Measurements from ENCODE around the gene RPS14.
A peak's percentile ranks its signal among the peaks of the same experiment; 100 is the strongest.
"Not testable (repeated sequence)": the region's sequence is repeated elsewhere in the genome, so short reads cannot be mapped to it uniquely, and the experiment has no call there.

RPS14 gene

DNA sequence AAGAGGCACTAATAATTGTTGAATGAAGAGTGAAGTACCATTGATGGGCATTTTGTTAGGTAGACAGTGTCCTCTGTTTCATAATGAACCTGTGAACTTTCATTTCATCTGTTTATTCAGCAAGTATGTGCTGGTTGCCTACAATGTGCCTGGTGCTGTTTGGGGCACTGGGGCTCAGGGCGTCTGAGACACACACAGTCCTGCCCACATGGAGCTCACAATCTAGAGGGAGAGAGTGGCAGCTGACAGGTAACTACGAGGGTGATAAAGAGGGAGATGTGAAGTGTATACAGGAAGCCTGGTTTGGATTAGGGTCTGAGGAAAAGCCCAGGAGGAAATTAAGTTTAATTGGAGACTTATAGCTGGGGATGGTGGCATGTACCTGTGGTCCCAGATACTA is 29.9 kb upstream of the RPS14 start:
- DNase-seq (ENCODE audit: low read depth), result no peak

GRCh38 chr5:150476568-150476967 is 27.0 kb upstream of the RPS14 start:
- DNase-seq (ENCODE audit: low read depth), result not testable (repeated sequence)

- DNase-seq (ENCODE audit: low read depth), result peak; percentile 83
Measured at GRCh38 chr5:150473673-150474358, 24.3 kb upstream of the RPS14 start.

GRCh38 chr5:150469718-150470469 is 20.4 kb upstream of the RPS14 start:
- DNase-seq (ENCODE audit: low read depth), result peak; percentile 96

DNA sequence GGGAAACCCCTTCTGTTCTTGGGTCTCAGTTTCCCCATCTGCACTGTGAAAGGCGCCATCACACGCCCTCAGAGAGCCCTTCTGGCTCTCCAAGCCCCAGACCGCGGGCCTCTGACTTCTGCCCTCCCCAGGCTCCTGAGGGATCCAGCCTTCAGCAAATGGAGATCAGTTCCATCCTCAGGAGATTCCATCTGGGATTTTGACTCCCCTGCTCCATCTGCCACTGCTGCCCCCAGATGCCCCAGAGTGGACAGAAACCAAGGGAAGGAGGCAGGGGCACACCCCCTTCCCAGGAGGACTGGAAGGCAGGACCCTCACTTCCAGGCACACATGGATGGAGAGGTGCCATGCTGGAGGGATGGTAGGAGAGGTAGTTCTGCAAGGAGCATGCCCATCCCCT is 18.7 kb upstream of the RPS14 start:
- no peak for DNase-seq (ENCODE audit: low read depth)

DNA sequence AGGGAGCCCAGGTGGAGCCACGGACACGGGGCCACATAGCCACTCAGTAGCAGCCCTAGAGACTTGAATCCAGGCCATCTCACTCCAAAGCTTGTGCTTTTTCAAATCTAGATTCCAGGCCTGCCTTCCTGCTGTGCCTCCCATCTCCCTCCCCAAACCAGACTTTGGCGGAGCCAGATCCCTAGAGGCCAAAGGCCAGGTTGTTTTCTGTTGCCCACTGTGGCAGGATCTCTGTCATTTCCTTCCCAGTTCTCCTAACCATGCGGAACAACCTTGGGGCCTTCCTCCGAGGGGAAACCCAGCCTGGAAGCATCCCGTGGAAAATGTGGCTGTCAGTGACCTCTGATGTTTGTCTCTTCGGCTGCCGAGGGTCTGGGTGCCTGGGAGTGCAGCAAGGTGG is 16.4 kb upstream of the RPS14 start:
- DNase-seq (ENCODE audit: low read depth), result no peak

DNA sequence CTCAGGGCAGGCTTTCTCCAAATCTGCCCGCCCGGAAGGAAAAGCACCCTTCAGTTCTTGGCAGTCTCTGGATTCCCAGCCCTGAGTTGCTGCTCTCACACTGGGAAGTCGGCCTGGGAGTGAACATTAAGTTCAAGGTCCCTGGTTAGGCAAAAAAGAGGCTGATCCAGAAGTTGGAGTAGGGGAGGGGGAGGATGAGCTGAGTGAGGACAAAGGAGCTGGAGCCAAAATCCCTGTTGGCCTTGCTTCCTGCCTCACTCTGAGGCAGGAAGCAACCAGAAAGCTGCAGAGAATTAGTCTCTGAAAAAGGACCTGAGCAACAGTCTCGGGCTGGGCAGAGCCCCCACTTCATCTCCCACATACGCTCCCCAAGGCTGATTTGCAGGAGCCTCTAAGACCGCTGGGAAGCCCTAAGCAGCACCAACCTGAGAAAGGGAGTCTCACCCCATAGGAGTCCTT is 15.0 kb upstream of the RPS14 start:
- no peak for DNase-seq (ENCODE audit: low read depth)

DNA sequence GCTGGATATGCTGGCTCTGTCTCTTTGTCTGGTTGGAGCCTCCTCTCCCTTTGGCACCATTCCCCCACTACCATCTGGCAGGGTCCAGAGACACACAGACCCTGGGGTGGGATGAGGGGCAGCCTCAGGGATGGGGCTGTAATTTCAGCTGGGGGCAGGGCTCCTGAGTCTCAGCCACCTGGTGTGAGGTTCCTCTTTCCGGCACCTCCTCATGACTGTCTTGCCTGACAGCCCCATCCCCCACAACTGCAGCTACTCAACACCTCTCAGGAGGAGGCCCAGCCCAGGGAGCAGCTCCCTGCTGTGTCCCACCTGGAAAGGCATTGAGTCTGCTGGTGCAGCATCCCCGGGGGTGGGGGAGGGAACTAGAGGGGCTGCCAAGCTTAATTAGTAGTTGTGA is 11.7 kb upstream of the RPS14 start:
- DNase-seq (ENCODE audit: low read depth), result no peak

- DNase-seq (ENCODE audit: low read depth), result no peak
Measured at GRCh38 chr5:150460781-150461180, 11.2 kb upstream of the RPS14 start.

GRCh38 chr5:150458802-150459557 is 9.4 kb upstream of the RPS14 start:
- DNase-seq (ENCODE audit: low read depth), result no peak

- DNase-seq (ENCODE audit: low read depth), result no peak
Measured at GRCh38 chr5:150457562-150458240, 8.2 kb upstream of the RPS14 start.

DNA sequence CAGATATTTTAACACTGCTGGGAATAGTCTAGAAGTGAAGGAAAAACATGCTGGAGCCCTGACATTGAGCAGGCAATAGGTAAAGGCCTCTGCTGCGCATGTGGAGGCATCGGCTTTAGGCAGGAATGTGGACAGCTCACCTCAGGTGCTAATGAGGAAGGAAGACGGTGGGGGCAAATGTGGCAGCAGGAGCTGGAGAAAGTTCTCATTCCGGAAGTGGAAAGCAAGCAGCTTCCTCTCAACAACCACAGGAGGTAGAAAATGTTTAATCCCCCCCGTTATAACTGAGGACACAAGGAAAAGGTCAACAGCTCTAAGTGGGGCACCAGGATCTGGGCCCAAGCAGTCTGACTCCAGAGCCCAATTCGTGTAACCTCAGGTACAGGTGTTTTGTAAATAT is 7.6 kb upstream of the RPS14 start:
- DNase-seq (ENCODE audit: low read depth), result no peak

DNA sequence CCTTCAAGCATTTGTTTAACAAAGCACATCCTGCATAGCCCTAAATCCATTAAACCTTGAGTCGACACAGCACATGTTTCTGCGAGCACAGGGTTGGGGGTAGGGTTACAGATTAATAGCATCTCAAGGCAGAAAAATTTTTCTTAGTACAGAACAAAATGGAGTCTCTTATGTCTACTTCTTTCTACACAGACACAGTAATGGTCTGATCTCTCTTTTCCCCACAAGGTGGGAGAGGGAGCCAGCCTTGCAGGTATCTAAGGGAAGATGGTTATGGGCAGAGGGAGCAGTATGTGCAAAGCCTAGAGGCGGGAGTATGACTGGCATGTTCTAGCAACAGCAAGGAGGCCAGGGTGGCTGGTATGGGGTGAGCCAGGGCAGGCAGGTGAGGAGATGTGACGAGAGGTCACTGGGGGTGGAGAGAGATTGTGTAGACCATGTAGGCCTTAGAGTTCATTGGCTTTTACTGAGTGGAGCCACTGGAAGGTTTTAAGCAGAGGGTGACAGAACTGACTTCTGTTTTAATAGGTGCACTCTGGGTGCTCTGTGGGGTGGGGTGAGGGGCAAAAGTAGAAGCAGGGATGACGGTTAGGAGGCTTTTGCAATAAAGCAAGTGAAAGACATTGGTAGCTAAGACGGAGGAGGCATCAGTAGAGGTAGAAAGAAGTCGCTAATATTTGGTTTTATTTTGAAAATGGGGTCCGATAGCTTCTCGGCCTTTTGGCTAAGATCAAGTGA is 5.1 kb upstream of the RPS14 start:
- no peak for DNase-seq (ENCODE audit: low read depth)

DNA sequence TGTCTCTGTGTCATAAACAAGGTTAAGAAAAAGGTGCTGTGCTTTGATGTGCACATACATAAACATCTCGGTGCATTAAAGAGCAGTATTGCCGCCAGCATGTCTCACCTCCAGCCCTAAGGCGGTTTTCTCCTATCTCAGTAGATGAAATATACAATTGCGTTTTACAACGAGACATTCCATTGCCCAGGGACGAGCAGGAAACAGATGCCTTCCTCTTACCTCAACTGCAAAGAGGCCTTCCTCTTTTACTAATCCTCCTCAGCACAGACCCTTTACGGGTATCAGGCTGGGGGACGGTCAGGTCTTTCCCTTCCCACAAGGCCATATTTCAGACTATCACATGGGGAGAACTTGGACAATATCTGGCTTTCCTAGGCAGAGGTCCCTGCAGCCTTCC is 4.5 kb upstream of the RPS14 start:
- DNase-seq (ENCODE audit: low read depth), result not testable (repeated sequence)

- no peak for DNase-seq (ENCODE audit: low read depth)
Measured at GRCh38 chr5:150452914-150453313, 3.4 kb upstream of the RPS14 start.

GRCh38 chr5:150451594-150451993 is 2.1 kb upstream of the RPS14 start:
- DNase-seq (ENCODE audit: low read depth), result no peak

DNA sequence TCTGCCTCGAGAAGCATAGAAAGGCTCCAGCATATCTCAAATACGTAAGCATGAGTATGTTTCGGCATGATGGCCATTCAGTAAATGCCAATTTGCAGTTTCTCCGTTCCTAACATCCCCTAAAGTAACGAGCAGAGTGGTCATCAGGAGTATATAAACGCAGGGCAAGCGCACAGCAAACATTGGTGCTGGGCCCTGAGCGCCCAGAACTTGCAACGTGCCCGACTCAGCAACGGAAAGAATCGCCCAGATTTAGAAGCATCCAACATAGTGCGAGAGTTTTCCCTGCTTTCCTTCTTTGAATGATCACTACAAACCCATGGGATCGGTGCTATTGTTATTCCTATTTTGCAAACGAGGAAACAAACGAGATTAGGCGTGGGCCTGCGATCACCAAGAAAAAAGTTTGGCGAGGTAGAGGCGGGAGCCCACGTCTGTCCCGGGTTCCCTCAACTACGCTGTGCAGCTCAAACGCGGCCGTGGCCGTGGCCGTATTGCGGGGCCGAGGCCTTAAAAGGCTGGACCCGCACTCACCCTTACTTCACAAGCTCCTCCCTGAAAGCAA is 505 bp downstream of the RPS14 start:
- no peak for DNase-seq (ENCODE audit: low read depth)

DNA sequence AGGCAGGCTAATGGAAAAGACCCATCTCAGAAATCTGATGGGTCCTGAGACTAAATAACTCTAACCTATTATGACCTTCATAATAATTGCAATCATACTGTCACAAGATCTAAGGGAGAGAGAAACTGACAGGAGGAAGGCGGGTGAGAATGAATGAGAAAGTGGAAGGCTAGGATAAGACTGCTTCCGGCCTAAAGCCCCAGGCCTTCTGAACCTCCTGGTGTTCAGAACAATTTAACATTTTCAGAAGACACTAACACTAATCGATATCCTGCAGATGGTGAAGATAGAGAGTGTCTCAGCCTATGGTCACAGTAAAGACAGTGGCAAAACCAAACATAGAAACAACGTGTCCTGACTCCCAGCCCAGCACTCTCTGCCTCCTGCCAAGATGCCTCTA is 1.2 kb downstream of the RPS14 start:
- no peak for DNase-seq (ENCODE audit: low read depth)

DNA sequence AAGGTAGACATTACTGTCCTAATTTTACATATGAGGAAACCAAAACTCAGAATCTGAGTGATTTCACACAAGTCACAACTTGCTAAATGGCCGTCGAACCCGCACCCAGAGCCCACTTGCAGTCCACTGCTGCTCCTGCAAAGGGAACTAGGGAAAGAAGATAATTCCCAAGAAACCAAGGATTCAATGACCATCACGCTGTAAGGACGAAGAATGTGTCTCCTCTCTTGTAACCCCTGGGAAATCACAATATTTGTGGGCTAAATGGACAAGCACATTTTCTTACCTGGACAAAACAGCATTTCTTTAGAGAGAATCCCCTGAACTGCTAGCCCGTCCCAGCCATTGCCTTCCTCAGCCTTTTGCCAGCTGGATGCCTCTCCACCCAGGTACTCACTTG is 2.4 kb downstream of the RPS14 start:
- DNase-seq (ENCODE audit: low read depth), result no peak

DNA sequence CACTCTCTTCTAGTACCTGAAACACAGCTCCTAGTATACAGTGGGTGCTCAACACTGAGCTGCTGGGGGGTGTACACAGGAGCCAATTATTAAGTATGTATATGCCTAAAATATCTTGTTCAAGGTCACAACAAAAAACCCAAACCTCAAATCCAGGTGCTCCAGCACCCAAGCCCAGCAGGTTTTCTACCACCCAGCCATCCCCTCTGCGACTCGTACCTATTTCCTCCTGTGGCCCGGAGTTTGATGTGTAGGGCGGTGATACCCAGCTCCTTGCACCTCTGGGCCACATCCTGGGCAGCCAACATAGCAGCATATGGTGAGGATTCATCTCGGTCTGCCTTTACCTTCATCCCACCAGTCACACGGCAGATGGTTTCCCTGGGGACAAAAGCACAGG is 3.0 kb downstream of the RPS14 start:
- no peak for DNase-seq (ENCODE audit: low read depth)

DNA sequence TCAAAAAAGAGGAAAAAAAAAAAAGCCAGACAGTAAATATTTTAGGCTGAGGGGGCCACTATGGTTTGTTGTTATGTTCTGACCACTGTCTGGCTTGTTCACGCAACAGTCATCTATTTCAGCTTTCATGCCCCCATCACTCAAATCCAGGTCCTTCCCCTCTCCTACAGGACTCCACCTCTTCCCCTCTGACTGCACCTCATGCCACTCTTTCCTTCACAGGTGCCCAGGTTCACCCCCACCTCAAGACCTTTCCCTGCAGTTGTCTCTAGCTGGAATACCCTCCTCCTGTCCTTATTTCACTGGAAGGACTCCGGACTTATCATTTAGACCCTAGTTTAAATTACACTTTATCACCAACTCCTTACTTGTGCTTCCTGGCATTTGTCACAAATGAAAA is 3.5 kb downstream of the RPS14 start:
- no peak for DNase-seq (ENCODE audit: low read depth)
